ENCODE measurements around the gene ZNF865. TPM values are rescaled to one million over a fixed set of nuclear protein-coding genes. Genes with fewer than 3 reads are reported as not detected.

Gene ZNF865
- total RNA-seq, 1 experiment from 2014 or later: 5.5 TPM

DNA sequence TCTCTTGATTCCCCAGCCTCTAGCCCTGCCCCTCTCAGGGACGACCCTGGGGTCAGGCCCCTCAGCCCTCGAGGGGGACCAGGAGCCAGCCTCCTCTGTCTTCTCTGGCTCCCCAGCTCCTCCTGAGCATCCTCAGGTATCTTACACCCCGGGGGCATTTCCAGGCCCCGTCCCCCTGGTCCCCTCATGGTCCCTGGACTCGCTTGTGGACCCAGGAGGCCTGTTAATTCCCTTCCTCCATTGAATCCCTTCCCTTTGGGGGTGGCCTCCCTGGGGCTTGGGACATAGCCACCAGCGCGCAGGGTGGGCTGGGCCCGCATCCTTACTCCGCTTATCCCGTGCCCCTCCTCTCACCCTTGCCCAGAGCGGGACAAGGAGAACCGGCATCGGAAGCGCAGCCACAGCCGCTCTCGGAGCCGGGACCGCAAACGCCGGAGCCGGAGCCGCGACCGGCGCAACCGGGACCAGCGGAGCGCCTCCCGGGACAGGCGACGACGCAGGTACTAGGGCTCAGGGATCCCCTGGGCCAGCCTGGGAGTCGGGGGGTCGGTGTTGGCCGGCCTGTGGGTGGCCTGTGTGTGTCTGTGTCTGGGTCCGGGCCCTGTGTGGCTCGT lies 53.5 kb downstream of the ZNF865 start:
- POLR2A ChIA-PET (ENCODE audit: unreplicated experiment): no interaction called here
- no peaks in the 10 kb centered on the region for H3K9me2 ChIP-seq (replicated peaks; ENCODE audit: low read length)
- no peak overlapping the region for H3K27ac ChIP-seq (ENCODE audit: low read length)
- H3K9me3 ChIP-seq (ENCODE audit: low read length): no peaks in the 10 kb centered on the region
- BruUV-seq (replicated peaks): no TSS peak
- CTCF ChIA-PET: no interaction called here
- ATAC-seq (no peak), DNase-seq (no peak)
- H3F3A ChIP-seq (ENCODE audit: low read length, unreplicated experiment): no peaks in the 10 kb centered on the region
- peaks cover 90% of the 10 kb centered on the region for H3K79me2 ChIP-seq (ENCODE audit: low read length)
- H3K4me3 ChIP-seq (ENCODE audit: low read length): no peak overlapping the region
- H3K27me3 ChIP-seq (ENCODE audit: low read length): no peaks in the 10 kb centered on the region
- H4K20me1 ChIP-seq (ENCODE audit: low read length): peaks cover 66% of the 10 kb centered on the region
- H3K9ac ChIP-seq (ENCODE audit: low read length): no peak overlapping the region
- peaks cover 64% of the 10 kb centered on the region for H3K36me3 ChIP-seq (ENCODE audit: low read depth, low read length)
- no peak overlapping the region for H2AFZ ChIP-seq (ENCODE audit: low read length)
- peak overlapping the region; percentile 93; the same call in 1 of the 2 replicates for H3K4me2 ChIP-seq (ENCODE audit: low read length)
- peaks cover 12% of the 10 kb centered on the region for H3K4me1 ChIP-seq (ENCODE audit: insufficient read depth, low read length)
- intact Hi-C loops (cut with micrococcal nuclease): no loop called here
- no peak for TF ChIP-seq CTCF (conservative IDR thresholded peaks at IDR 0.05; ENCODE audit: low read depth, low read length)
- no peak for TF ChIP-seq EZH2 (IDR thresholded peaks at IDR 0.05; ENCODE audit: low read length, unreplicated experiment)
- no peak for TF ChIP-seq EZH2phosphoT487 (IDR thresholded peaks at IDR 0.05; ENCODE audit: borderline replicate concordance, low read length)

- Histone ChIP-seq H3K27me3 (ENCODE audit: low read length) (no peaks in the 10 kb centered on the region), H3K9me2 (replicated peaks; ENCODE audit: low read length) (no peaks in the 10 kb centered on the region), H3K9ac (ENCODE audit: low read length) (no peak overlapping the region), H2AFZ (ENCODE audit: low read length) (no peak overlapping the region), H4K20me1 (ENCODE audit: low read length) (peaks cover 71% of the 10 kb centered on the region), H3K9me3 (ENCODE audit: low read length) (no peaks in the 10 kb centered on the region), H3K4me3 (ENCODE audit: low read length) (no peak overlapping the region), H3K4me1 (ENCODE audit: insufficient read depth, low read length) (peaks cover 12% of the 10 kb centered on the region), H3K27ac (ENCODE audit: low read length) (no peak overlapping the region), H3K79me2 (ENCODE audit: low read length) (peaks cover 99% of the 10 kb centered on the region), H3K4me2 (ENCODE audit: low read length) (no peak overlapping the region), H3K36me3 (ENCODE audit: low read depth, low read length) (peaks cover 71% of the 10 kb centered on the region), H3F3A (ENCODE audit: low read length, unreplicated experiment) (no peaks in the 10 kb centered on the region)
- no peak for DNase-seq
- TF ChIP-seq CTCF (conservative IDR thresholded peaks at IDR 0.05; ENCODE audit: low read depth, low read length): no peak
- TF ChIP-seq EZH2 (IDR thresholded peaks at IDR 0.05; ENCODE audit: low read length, unreplicated experiment): no peak
- TF ChIP-seq EZH2phosphoT487 (IDR thresholded peaks at IDR 0.05; ENCODE audit: borderline replicate concordance, low read length): no peak
- POLR2A ChIA-PET (ENCODE audit: unreplicated experiment): no interaction called here
- BruUV-seq (replicated peaks): no TSS peak
- CTCF ChIA-PET: no interaction called here
- no peak for ATAC-seq
- intact Hi-C loops (cut with micrococcal nuclease): no loop called here
Measured at GRCh38 chr19:55659822-55660221, 54.4 kb downstream of the ZNF865 start.

DNA sequence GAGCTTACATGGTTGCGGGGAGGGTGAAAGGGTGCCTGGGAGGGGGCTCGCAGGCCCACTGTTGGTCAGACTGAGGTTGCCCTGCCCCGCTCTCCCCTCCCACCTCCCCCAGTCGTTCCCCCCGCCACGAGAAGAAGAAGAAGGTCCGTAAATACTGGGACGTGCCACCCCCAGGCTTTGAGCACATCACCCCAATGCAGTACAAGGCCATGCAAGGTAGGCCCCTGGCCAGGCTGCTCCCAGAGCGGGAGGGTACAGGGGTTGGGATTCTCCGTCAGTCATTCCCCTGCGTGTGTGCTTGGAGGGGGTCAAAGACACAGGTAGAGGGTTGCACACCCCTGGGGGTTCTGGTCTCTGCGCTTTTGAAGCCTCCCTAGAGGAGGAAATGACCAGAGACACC lies 55.0 kb downstream of the ZNF865 start:
- Histone ChIP-seq H3K27me3 (ENCODE audit: low read length) (no peaks in the 10 kb centered on the region), H3F3A (ENCODE audit: low read length, unreplicated experiment) (no peaks in the 10 kb centered on the region), H3K4me1 (ENCODE audit: insufficient read depth, low read length) (peaks cover 12% of the 10 kb centered on the region), H3K4me3 (ENCODE audit: low read length) (no peak overlapping the region), H3K9me2 (replicated peaks; ENCODE audit: low read length) (no peaks in the 10 kb centered on the region), H3K79me2 (ENCODE audit: low read length) (peaks cover 96% of the 10 kb centered on the region), H3K4me2 (ENCODE audit: low read length) (no peak overlapping the region), H2AFZ (ENCODE audit: low read length) (no peak overlapping the region), H3K27ac (ENCODE audit: low read length) (no peak overlapping the region), H4K20me1 (ENCODE audit: low read length) (peaks cover 71% of the 10 kb centered on the region), H3K9ac (ENCODE audit: low read length) (no peak overlapping the region), H3K36me3 (ENCODE audit: low read depth, low read length) (peaks cover 73% of the 10 kb centered on the region), H3K9me3 (ENCODE audit: low read length) (no peaks in the 10 kb centered on the region)
- ChIA-PET CTCF (no interaction called here), POLR2A (ENCODE audit: unreplicated experiment) (no interaction called here)
- TF ChIP-seq CTCF (conservative IDR thresholded peaks at IDR 0.05; ENCODE audit: low read depth, low read length): no peak
- TF ChIP-seq EZH2 (IDR thresholded peaks at IDR 0.05; ENCODE audit: low read length, unreplicated experiment): no peak
- no peak for TF ChIP-seq EZH2phosphoT487 (IDR thresholded peaks at IDR 0.05; ENCODE audit: borderline replicate concordance, low read length)
- DNase-seq (no peak), ATAC-seq (no peak)
- intact Hi-C loops (cut with micrococcal nuclease): no loop called here
- BruUV-seq (replicated peaks): no TSS peak

Measured in PC-3 (cell line).